Measurements from ENCODE around the gene SYNGAP1. TPM values are rescaled to one million over a fixed set of nuclear protein-coding genes. Genes with fewer than 3 reads are reported as not detected.

The SYNGAP1 gene
- polyA plus RNA-seq, 1 of the 3 experiments (the other 2 are of a cell fraction): 8.8 TPM

DNA sequence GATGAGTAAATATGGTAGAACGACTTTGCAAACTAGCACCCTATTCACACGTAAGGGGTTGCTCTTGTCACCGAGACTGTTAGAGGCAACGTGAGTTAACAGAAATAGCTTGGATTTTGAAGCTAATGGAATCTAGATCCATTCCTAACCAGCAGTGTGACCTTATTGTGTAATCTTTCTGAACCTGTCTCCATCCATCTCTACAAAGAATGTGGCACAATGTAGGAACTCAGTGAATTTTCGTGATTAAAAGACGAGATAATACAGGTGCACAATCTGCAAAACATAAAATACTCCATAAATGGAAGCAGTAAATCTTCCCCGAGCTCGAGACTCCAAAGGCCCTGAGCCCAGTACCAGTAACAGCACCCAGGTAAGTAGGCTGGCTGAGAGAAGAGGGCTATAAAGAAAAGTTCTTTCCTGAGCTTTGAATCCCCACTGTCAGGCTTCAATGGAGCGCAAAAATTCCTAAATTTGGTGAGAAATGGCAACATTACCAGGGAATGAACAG is 29.0 kb upstream of the SYNGAP1 start:
- Histone ChIP-seq H3K9me3 (no peaks in the 10 kb centered on the region), H2AFZ (ENCODE audit: low read depth) (peak overlapping the region; percentile 95), H3K36me3 (replicated peaks in 1 of 2; ENCODE audit: control insufficient read depth in 1 of 2, insufficient read depth in 2 of 2, low read length in 1 of 2) (no peaks in the 10 kb centered on the region), H4K20me1 (ENCODE audit: insufficient read depth) (peaks cover 4% of the 10 kb centered on the region; the same call in 1 of the 2 replicates), H3K4me2 (peak overlapping the region; percentile 38; the same call in 1 of the 2 replicates), H3K79me2 (ENCODE audit: insufficient read depth) (peaks cover 42% of the 10 kb centered on the region), H3F3A (replicated peaks; ENCODE audit: insufficient read depth) (peaks cover 5% of the 10 kb centered on the region), H3K27ac (ENCODE audit: low read depth in 2 of 2, low read length in 1 of 2) (peak overlapping the region; percentile 84 to 87), H3K9ac (peak overlapping the region; percentile 36; the same call in 1 of the 2 replicates), H3K4me3 (ENCODE audit: low read depth in 2 of 2, low read length in 1 of 2) (peak overlapping the region; percentile 19 to 38; a peak in 2 of 4 replicates), H3K9me2 (no peaks in the 10 kb centered on the region), H3K4me1 (ENCODE audit: control insufficient read depth in 1 of 2, insufficient read depth in 2 of 2, low read depth in 1 of 2, low read length in 1 of 2) (peaks cover 0 to 16% of the 10 kb centered on the region in 2 experiments; a peak in 3 of 4 replicates), H3K27me3 (ENCODE audit: insufficient read depth) (no peaks in the 10 kb centered on the region)
- DNase-seq: no peak
- TF ChIP-seq GABPA (IDR thresholded peaks at IDR 0.05; ENCODE audit: low read depth) (no peak), RFX5 (IDR thresholded peaks at IDR 0.05; ENCODE audit: low read length) (no peak), MEF2A (IDR thresholded peaks at IDR 0.05; ENCODE audit: borderline replicate concordance, low read depth) (no peak), FOXM1 (IDR thresholded peaks at IDR 0.05; ENCODE audit: low read depth) (no peak), TCF12 (IDR thresholded peaks at IDR 0.05) (no peak), CHD2 (IDR thresholded peaks at IDR 0.05; ENCODE audit: low read length, partially characterized antibody) (no peak), JUND (IDR thresholded peaks at IDR 0.05) (no peak), FOSL2 (IDR thresholded peaks at IDR 0.05; ENCODE audit: borderline replicate concordance, low read depth) (no peak), ELF1 (IDR thresholded peaks at IDR 0.05) (no peak), POLR2AphosphoS5 (IDR thresholded peaks at IDR 0.05; ENCODE audit: low read depth, low read length) (no peak), SIN3A (IDR thresholded peaks at IDR 0.05; ENCODE audit: borderline replicate concordance, low read depth, low read length) (no peak), NRF1 (IDR thresholded peaks at IDR 0.05; ENCODE audit: low read depth, low read length) (no peak), RXRA (IDR thresholded peaks at IDR 0.05; ENCODE audit: borderline replicate concordance, low read depth) (no peak), EZH2phosphoT487 (IDR thresholded peaks at IDR 0.05; ENCODE audit: borderline replicate concordance, low read depth) (no peak), GATA2 (CRISPR knock-in tag; IDR thresholded peaks at IDR 0.05) (no peak), FOXJ3 (CRISPR knock-in tag; IDR thresholded peaks at IDR 0.05) (no peak), TEAD4 (IDR thresholded peaks at IDR 0.05; ENCODE audit: borderline replicate concordance, insufficient read depth) (no peak)
- WGBS (ENCODE audit: low lambda C conversion rate): 91% methylated on average over 9 of the region's 9 CpGs
- ChIA-PET POLR2A (no interaction called here), CTCF (interaction anchor here (0.6 to 2.5 kb wide), 28 partner anchors 9 to 163 kb away, joined by 3 to 22 read pairs (median 4); partner anchors contain the start of genes CUTA, PHF1 and ZBTB9)

DNA sequence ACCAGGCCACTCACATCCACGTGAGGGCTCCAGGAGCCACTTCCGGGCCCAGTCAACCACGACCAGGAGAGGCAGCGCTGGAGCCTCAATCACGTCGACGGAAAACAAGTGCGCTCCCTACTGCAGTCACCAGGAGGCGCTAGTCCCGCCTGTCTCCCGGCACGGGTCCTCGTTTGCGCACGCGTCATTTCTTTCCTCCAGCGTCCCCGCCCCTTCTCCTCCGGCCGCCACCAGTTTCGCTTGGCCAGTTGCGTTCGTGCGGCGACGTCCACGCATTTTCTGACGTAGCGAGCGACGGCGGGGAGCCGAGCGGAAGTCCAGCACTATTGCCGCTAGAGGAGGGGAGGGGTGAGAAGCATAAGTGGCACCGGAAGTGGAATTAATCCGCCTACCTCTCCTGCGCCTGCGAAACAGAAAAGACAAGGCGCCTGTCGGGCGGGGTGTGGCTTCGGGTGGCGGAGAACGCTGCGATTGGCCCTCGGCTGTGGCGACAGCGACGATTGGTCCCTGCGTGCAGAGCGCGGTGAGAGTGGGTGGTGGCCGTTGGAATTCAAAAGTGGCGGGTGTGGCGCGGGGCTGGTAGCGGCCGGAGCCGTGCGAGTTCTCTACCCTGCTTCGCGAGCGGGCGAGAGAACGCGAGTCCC is 28.5 kb upstream of the SYNGAP1 start, which contains the start of gene KIFC1:
Gene KIFC1 (plus strand): TSS at position 546 of the 644 bp plus-strand sequence. CDS start 163 bp downstream, outside the sequence.
- Histone ChIP-seq H3K4me2 (peak within 1 kb of the TSS; percentile 91), H4K20me1 (ENCODE audit: insufficient read depth) (peaks cover 4% of the 10 kb centered on the region; the same call in 1 of the 2 replicates), H3K9me2 (no peaks in the 10 kb centered on the region), H3K36me3 (replicated peaks in 1 of 2; ENCODE audit: control insufficient read depth in 1 of 2, insufficient read depth in 2 of 2, low read length in 1 of 2) (no peaks in the 10 kb centered on the region), H3K27ac (ENCODE audit: low read depth in 2 of 2, low read length in 1 of 2) (peak within 1 kb of the TSS; percentile 84 to 87), H3K9ac (peak within 1 kb of the TSS; percentile 84), H3F3A (replicated peaks; ENCODE audit: insufficient read depth) (peaks cover 5% of the 10 kb centered on the region), H3K9me3 (no peaks in the 10 kb centered on the region), H3K27me3 (ENCODE audit: insufficient read depth) (no peaks in the 10 kb centered on the region), H3K4me1 (ENCODE audit: control insufficient read depth in 1 of 2, insufficient read depth in 2 of 2, low read depth in 1 of 2, low read length in 1 of 2) (peaks cover 0 to 16% of the 10 kb centered on the region in 2 experiments; a peak in 3 of 4 replicates), H2AFZ (ENCODE audit: low read depth) (peak within 1 kb of the TSS; percentile 95), H3K4me3 (ENCODE audit: low read depth in 2 of 2, low read length in 1 of 2) (peak within 1 kb of the TSS; percentile 66 to 92), H3K79me2 (ENCODE audit: insufficient read depth) (peaks cover 48% of the 10 kb centered on the region)
- 0% methylated on average over 36 of the region's 67 CpGs for WGBS (ENCODE audit: low lambda C conversion rate)
- peak; percentile 93 for DNase-seq
- CTCF ChIA-PET: interaction anchor here (0.7 to 2.5 kb wide), 24 partner anchors 9 to 99 kb away, joined by 3 to 22 read pairs (median 4); partner anchors contain the start of genes CUTA, PHF1 and ZBTB9
- POLR2A ChIA-PET: interaction anchor here (1.0 kb wide), 1 partner anchor 92 kb away, joined by 5 read pairs; no protein-coding TSS in a partner anchor
- peak; percentile 67 for TF ChIP-seq RAD21 (IDR thresholded peaks at IDR 0.05; ENCODE audit: low read length)
- peak; percentile 66 for TF ChIP-seq CHD2 (IDR thresholded peaks at IDR 0.05; ENCODE audit: low read length, partially characterized antibody)
- peak; percentile 99 for TF ChIP-seq SIN3A (IDR thresholded peaks at IDR 0.05; ENCODE audit: borderline replicate concordance, low read depth, low read length)
- peak; percentile 29; the same call in 1 of the 2 replicates for TF ChIP-seq RCOR1 (IDR thresholded peaks at IDR 0.05; ENCODE audit: low read length)
- no peak for TF ChIP-seq JUND (IDR thresholded peaks at IDR 0.05)
- TF ChIP-seq FOXJ3 (CRISPR knock-in tag; IDR thresholded peaks at IDR 0.05): 0 out of 2 replicates have a peak, but pooled peaks have one; percentile 57
- 0 out of 2 replicates have a peak, but pooled peaks have one; percentile 19 for TF ChIP-seq IRF3 (IDR thresholded peaks at IDR 0.05; ENCODE audit: low read depth, low read length)
- no peak; a peak in 1 of 4 replicates for TF ChIP-seq EP300 (IDR thresholded peaks at IDR 0.05; ENCODE audit: borderline replicate concordance in 1 of 2, low read depth in 1 of 2, low read length in 1 of 2)
- no peak for TF ChIP-seq ZBTB33 (IDR thresholded peaks at IDR 0.05; ENCODE audit: borderline replicate concordance, low read depth)
- peak; percentile 45; the same call in 1 of the 2 replicates for TF ChIP-seq USF1 (IDR thresholded peaks at IDR 0.05; ENCODE audit: borderline replicate concordance, low read depth)
- TF ChIP-seq YY1 (IDR thresholded peaks at IDR 0.05; ENCODE audit: low read depth): peak; percentile 30; the same call in 1 of the 2 replicates
- peak; percentile 96 for TF ChIP-seq FOXM1 (IDR thresholded peaks at IDR 0.05; ENCODE audit: low read depth)

Measured in SK-N-SH (cell line).